A549 (cell line): ENCODE measurements around the gene CENPB. TPM values are rescaled to one million over a fixed set of nuclear protein-coding genes. Genes with fewer than 3 reads are reported as not detected.

Experiments used
- ATAC-seq, 2 experiments: fragments of 200-7000 bp in 1 of 2; fragments of >200 bp in 1 of 2; cut with Nextera tagmentation in 1 of 2; cut with Tn5 transposase in 1 of 2; 3 replicates each; pipeline versions ENCODE4 v1.8.0 to v1.9.1; 2018 to 2020; ENCODE audit warnings: mild to moderate bottlenecking in 1 of 2, moderate library complexity in 1 of 2
- CTCF ChIA-PET: fragments of 300-600 bp; sonication (Branson Sonifier 250); formaldehyde crosslinking; extraction: SDS; loops from one replicate; lab custom pipeline; 2021; ENCODE audit warnings: antibody characterized with exemption, inconsistent platforms; lab: Yijun Ruan, JAX
- POLR2A ChIA-PET: fragments of 350-600 bp; formaldehyde crosslinking; extraction: SDS; loops from one replicate; lab custom pipeline; 2021; ENCODE audit warnings: antibody characterized with exemption, inconsistent platforms; lab: Yijun Ruan, JAX
- DNase-seq, 2 experiments: peaks; one replicate each; pipeline versions ENCODE4 v3.0.0 to v3.0.0-alpha.2; 2011 to 2016; ENCODE audit warnings: low read depth in 1 of 2, low spot score in 1 of 2
- FAIRE-seq: peaks from 2 replicates; lab custom pipeline; 2011; peaks lifted over from hg19 to GRCh38; lab: Jason Lieb, UNC
- H3K27ac ChIP-seq, 2 experiments: fragments of >200 bp; sonication (Bioruptor Twin); formaldehyde crosslinking; 3 replicates each; pipeline ENCODE4 v1.5.1; 2016 to 2017
- H3K4me1 ChIP-seq: fragments of >200 bp; sonication (Bioruptor Twin); formaldehyde crosslinking; 3 replicates; pipeline ENCODE4 v1.6.1; 2016
- H3K4me2 ChIP-seq: fragments of >200 bp; sonication (Bioruptor Twin); formaldehyde crosslinking; 3 replicates; pipeline ENCODE4 v1.6.1; 2016
- H3K4me3 ChIP-seq: fragments of >200 bp; sonication (Bioruptor Twin); formaldehyde crosslinking; 3 replicates; pipeline ENCODE4 v1.5.1; 2016
- H3K9me3 ChIP-seq: fragments of >200 bp; sonication (Bioruptor Twin); formaldehyde crosslinking; 3 replicates; pipeline ENCODE4 v1.6.1; 2016
- CEBPB ChIP-seq, 2 experiments: fragments of >200 bp in 1 of 2; sonication (Bioruptor Twin) in 1 of 2; formaldehyde crosslinking in 1 of 2; IDR thresholded peaks; 2 replicates each; pipeline ENCODE4 v1.6.1; 2012 to 2016
- CHD2 ChIP-seq: fragments of 150-350 bp; IDR thresholded peaks from 2 replicates; pipeline ENCODE4 v1.6.1; 2014; ENCODE audit warnings: low read length; ENCODE audit not compliant: partially characterized antibody
- CHD4 ChIP-seq: fragments of 200-600 bp; sonication (generic); IDR thresholded peaks from 2 replicates; pipeline ENCODE4 v1.6.1; 2016; ENCODE audit warnings: antibody characterized with exemption, mild to moderate bottlenecking, borderline replicate concordance
- E2F6 ChIP-seq: IDR thresholded peaks from 2 replicates; pipeline ENCODE4 v1.6.1; 2012; ENCODE audit warnings: low read depth, borderline replicate concordance
- EHF ChIP-seq: fragments of 250-450 bp; sonication (Bioruptor Pico); IDR thresholded peaks from 2 replicates; pipeline ENCODE4 v1.5.0; 2020; ENCODE audit warnings: mild to moderate bottlenecking
- ELK1 ChIP-seq: fragments of 150-350 bp; IDR thresholded peaks from 2 replicates; pipeline ENCODE4 v1.6.1; 2014; ENCODE audit warnings: low read depth, mild to moderate bottlenecking, low read length
- EP300 ChIP-seq, 2 experiments: fragments of >200 bp; sonication (Bioruptor Twin); formaldehyde crosslinking; IDR thresholded peaks; 2 replicates in 1 of 2; 3 replicates in 1 of 2; pipeline ENCODE4 v1.6.1; 2016 to 2017
- FOSL2 ChIP-seq, 2 experiments: fragments of 450-650 bp in 1 of 2; fragments of >200 bp in 1 of 2; sonication (Bioruptor Twin) in 1 of 2; formaldehyde crosslinking; IDR thresholded peaks; 2 replicates each; pipeline versions ENCODE4 v1.5.0 to v1.6.1; 2016 to 2020; ENCODE audit warnings: mild to moderate bottlenecking in 1 of 2, moderate library complexity in 1 of 2
- FOXS1 ChIP-seq: fragments of 250-450 bp; sonication (Bioruptor Pico); IDR thresholded peaks from 2 replicates; pipeline ENCODE4 v1.5.0; 2020; ENCODE audit warnings: mild to moderate bottlenecking, moderate library complexity
- HDAC2 ChIP-seq: fragments of 200-600 bp; sonication (generic); IDR thresholded peaks from 2 replicates; pipeline ENCODE4 v1.6.1; 2016
- HES2 ChIP-seq: fragments of >200 bp; sonication (Bioruptor Twin); formaldehyde crosslinking; IDR thresholded peaks from 2 replicates; pipeline ENCODE4 v1.6.1; 2016
- HEYL ChIP-seq: fragments of 250-450 bp; sonication (Bioruptor Pico); IDR thresholded peaks from 2 replicates; pipeline ENCODE4 v1.8.0; 2021; ENCODE audit warnings: mild to moderate bottlenecking, moderate library complexity
- HOXB13 ChIP-seq: fragments of 250-450 bp; sonication (Bioruptor Pico); IDR thresholded peaks from 2 replicates; pipeline ENCODE4 v1.5.0; 2020; ENCODE audit warnings: low read depth, mild to moderate bottlenecking, moderate library complexity
- KDM5A ChIP-seq: fragments of 200-600 bp; sonication (generic); IDR thresholded peaks from 2 replicates; pipeline ENCODE4 v1.6.1; 2016; ENCODE audit warnings: antibody characterized with exemption, mild to moderate bottlenecking
- MAFK ChIP-seq: fragments of 450-650 bp; IDR thresholded peaks from 2 replicates; pipeline ENCODE4 v1.6.1; 2014; ENCODE audit not compliant: partially characterized antibody
- POLR2A ChIP-seq: IDR thresholded peaks from 2 replicates; pipeline ENCODE4 v1.6.1; 2012; ENCODE audit warnings: mild to moderate bottlenecking, low read length
- POLR2AphosphoS2 ChIP-seq: conservative IDR thresholded peaks from 2 replicates; pipeline ENCODE4 v1.6.1; 2012; ENCODE audit warnings: low read length, improper control_type of control experiment, inconsistent platforms
- RAD21 ChIP-seq, 2 experiments: fragments of >200 bp in 1 of 2; sonication (Bioruptor Twin) in 1 of 2; formaldehyde crosslinking in 1 of 2; IDR thresholded peaks in 1 of 2; conservative IDR thresholded peaks in 1 of 2; 2 replicates in 1 of 2; 3 replicates in 1 of 2; pipeline ENCODE4 v1.6.1; 2012 to 2018; ENCODE audit warnings: inconsistent platforms in 1 of 2
- RARB ChIP-seq: fragments of 250-450 bp; sonication (Bioruptor Pico); IDR thresholded peaks from 2 replicates; pipeline ENCODE4 v1.8.0; 2021; ENCODE audit warnings: mild to moderate bottlenecking, moderate library complexity
- RFX5 ChIP-seq: fragments of 450-650 bp; IDR thresholded peaks from 2 replicates; pipeline ENCODE4 v1.7.1; 2014; ENCODE audit warnings: antibody characterized with exemption, mild to moderate bottlenecking, moderate library complexity
- SMC3 ChIP-seq: fragments of >200 bp; sonication (Bioruptor Twin); formaldehyde crosslinking; IDR thresholded peaks from 3 replicates; pipeline ENCODE4 v1.6.1; 2018; ENCODE audit warnings: inconsistent platforms
- WGBS: methylation state at CpG from one replicate; pipeline ENCODE4 v1.1.6; 2017; ENCODE audit errors: missing lambda C conversion rate; 5-methylcytosine and 5-hydroxymethylcytosine counted together
- polyA plus RNA-seq, 4 experiments: library from polyadenylated mRNA; depleted of rRNA in 3 of 4; stranded (reverse); fragments of >200 nt; fragmentation: RNase III in 1 of 4; extraction: RNeasy Plus Mini Kit Qiagen cat#74134 plus additional on column Dnase treatment in 1 of 4; gene quantifications; 2 replicates in 3 of 4; 3 replicates in 1 of 4; pipeline ENCODE4 v1.2.3, GENCODE V29; 2011 to 2017
- TF ChIP-seq, protein P1 (sequence below): IDR thresholded peaks from 2 replicates; pipeline ENCODE4 v1.6.1; 2012
- TF ChIP-seq, protein P2 (sequence below): fragments of >200 bp; sonication (Bioruptor Twin); formaldehyde crosslinking; IDR thresholded peaks from 3 replicates; pipeline ENCODE4 v1.5.1; 2016

The CENPB gene
- polyA plus RNA-seq, 2 of the 4 experiments (the other 2 are of a cell fraction) = 42.6 to 106 TPM

GRCh38 chr20:3751675-3752385 lies 34.7 kb downstream of the CENPB start:
- POLR2A ChIA-PET = interaction anchor here (1.4 kb wide), 1 partner anchor 16 kb away, joined by 7 read pairs; the partner anchor contains the start of gene ADISSP
- ATAC-seq (no peak; a peak in 1 of 6 replicates), FAIRE-seq (no peak), DNase-seq (peak in 1 of 2 experiments; percentile 48)
- TF ChIP-seq POLR2A (no peak), KDM5A (no peak), FOSL2 (IDR thresholded peaks at IDR 0.05) (no peak), FOSL2 (CRISPR knock-in tag; IDR thresholded peaks at IDR 0.05) (no peak)
- TF ChIP-seq, protein P1, sequence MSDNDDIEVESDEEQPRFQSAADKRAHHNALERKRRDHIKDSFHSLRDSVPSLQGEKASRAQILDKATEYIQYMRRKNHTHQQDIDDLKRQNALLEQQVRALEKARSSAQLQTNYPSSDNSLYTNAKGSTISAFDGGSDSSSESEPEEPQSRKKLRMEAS = peak; percentile 43; the same call in 1 of the 2 replicates
- CTCF ChIA-PET = interaction anchor here (0.9 to 72.1 kb wide), 10 partner anchors 4 to 103 kb away, joined by 4 to 2233 read pairs (median 32); partner anchors contain the start of genes ADAM33, ADISSP, AP5S1 and CENPB
- Histone ChIP-seq H3K4me3 (peak overlapping the region; percentile 32), H3K9me3 (no peaks in the 10 kb centered on the region), H3K4me2 (peak overlapping the region; percentile 62), H3K27ac (peak overlapping the region in 1 of 2 experiments; percentile 3; a peak in 1 of 6 replicates), H3K4me1 (peaks cover 7% of the 10 kb centered on the region; the same call in 2 of the 3 replicates)
- WGBS = 58% methylated on average over 85 of the region's 95 CpGs

DNA sequence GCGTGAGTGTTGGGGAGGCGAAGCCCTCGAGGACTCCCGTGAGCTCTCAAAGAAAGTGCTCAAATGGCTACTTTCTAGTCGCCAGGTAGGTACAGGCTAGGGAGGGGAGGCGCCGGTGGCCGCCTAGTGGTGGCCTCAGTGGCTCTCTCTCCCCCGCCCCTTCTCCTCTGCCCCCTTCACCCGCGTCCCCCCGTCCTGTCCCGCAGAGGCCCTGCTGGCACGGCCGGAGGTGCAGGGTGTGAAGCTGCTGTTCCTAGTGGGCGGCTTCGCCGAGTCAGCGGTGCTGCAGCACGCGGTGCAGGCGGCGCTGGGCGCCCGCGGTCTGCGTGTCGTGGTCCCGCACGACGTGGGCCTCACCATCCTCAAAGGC lies 35.2 kb downstream of the CENPB start:
- POLR2A ChIA-PET = interaction anchor here (0.7 kb wide), 1 partner anchor 16 kb away, joined by 4 read pairs; the partner anchor contains the start of gene ADISSP
- ATAC-seq (no peak), FAIRE-seq (no peak), DNase-seq (no peak)
- no peak overlapping the region; the same call in 2 of the 3 replicates for H3K4me3 ChIP-seq
- TF ChIP-seq MAFK = peak; percentile 49
- no peak for TF ChIP-seq HEYL (CRISPR knock-in tag)
- 0 out of 2 replicates have a peak, but pooled peaks have one; percentile 37 for TF ChIP-seq CHD4
- no peak for TF ChIP-seq FOSL2 (IDR thresholded peaks at IDR 0.05)
- no peak for TF ChIP-seq FOSL2 (CRISPR knock-in tag; IDR thresholded peaks at IDR 0.05)
- TF ChIP-seq HDAC2 = 0 out of 2 replicates have a peak, but pooled peaks have one; percentile 22
- no peaks in the 10 kb centered on the region for H3K9me3 ChIP-seq
- H3K4me1 ChIP-seq = peaks cover 7% of the 10 kb centered on the region; the same call in 2 of the 3 replicates
- H3K27ac ChIP-seq = no peak overlapping the region
- CTCF ChIA-PET = interaction anchor here (0.7 to 72.1 kb wide), 11 partner anchors 4 to 184 kb away, joined by 3 to 2233 read pairs (median 7); partner anchors contain the start of genes ADAM33, ADISSP, AP5S1 and CENPB
- WGBS = 91% methylated on average over 28 of the region's 31 CpGs
- H3K4me2 ChIP-seq = peak overlapping the region; percentile 62

GRCh38 chr20:3749689-3750531 lies 36.6 kb downstream of the CENPB start:
- Histone ChIP-seq H3K9me3 (no peaks in the 10 kb centered on the region), H3K4me1 (peaks cover 10% of the 10 kb centered on the region; the same call in 2 of the 3 replicates), H3K4me3 (peak overlapping the region; percentile 61), H3K27ac (peak overlapping the region; percentile 82), H3K4me2 (peak overlapping the region; percentile 92)
- ChIA-PET CTCF (interaction anchor here (0.6 to 72.1 kb wide), 30 partner anchors 2 to 562 kb away, joined by 3 to 2233 read pairs (median 4); partner anchors contain the start of genes ADAM33, ADISSP, AP5S1 and CENPB), POLR2A (interaction anchor here (0.7 to 1.4 kb wide), 7 partner anchors 8 to 73 kb away, joined by 3 to 21 read pairs (median 4); partner anchors contain the start of genes ADISSP, AP5S1 and SPEF1)
- FAIRE-seq (peak; percentile 43), DNase-seq (peak; percentile 87 to 98), ATAC-seq (peak; percentile 63 to 85)
- 6% methylated on average over 44 of the region's 72 CpGs for WGBS
- TF ChIP-seq HES2 (no peak), FOXS1 (CRISPR knock-in tag) (no peak), RARB (CRISPR knock-in tag) (no peak), CEBPB (IDR thresholded peaks at IDR 0.05) (no peak), RFX5 (no peak), POLR2AphosphoS2 (no peak), SMC3 (peak; percentile 93), EHF (no peak), ELK1 (no peak), E2F6 (peak; percentile 91), HOXB13 (CRISPR knock-in tag) (0 out of 2 replicates have a peak, but pooled peaks have one; percentile 37), EP300 (IDR thresholded peaks at IDR 0.05) (no peak), RAD21 (conservative IDR thresholded peaks at IDR 0.05 in 1 of 2, IDR thresholded peaks at IDR 0.05 in 1 of 2) (peak; percentile 47 to 77; a peak in 4 of 5 replicates), CHD2 (no peak)
- TF ChIP-seq, protein P2, sequence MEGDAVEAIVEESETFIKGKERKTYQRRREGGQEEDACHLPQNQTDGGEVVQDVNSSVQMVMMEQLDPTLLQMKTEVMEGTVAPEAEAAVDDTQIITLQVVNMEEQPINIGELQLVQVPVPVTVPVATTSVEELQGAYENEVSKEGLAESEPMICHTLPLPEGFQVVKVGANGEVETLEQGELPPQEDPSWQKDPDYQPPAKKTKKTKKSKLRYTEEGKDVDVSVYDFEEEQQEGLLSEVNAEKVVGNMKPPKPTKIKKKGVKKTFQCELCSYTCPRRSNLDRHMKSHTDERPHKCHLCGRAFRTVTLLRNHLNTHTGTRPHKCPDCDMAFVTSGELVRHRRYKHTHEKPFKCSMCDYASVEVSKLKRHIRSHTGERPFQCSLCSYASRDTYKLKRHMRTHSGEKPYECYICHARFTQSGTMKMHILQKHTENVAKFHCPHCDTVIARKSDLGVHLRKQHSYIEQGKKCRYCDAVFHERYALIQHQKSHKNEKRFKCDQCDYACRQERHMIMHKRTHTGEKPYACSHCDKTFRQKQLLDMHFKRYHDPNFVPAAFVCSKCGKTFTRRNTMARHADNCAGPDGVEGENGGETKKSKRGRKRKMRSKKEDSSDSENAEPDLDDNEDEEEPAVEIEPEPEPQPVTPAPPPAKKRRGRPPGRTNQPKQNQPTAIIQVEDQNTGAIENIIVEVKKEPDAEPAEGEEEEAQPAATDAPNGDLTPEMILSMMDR = peak; percentile 99
